SK-N-SH (cell line): ENCODE results near the gene NEUROG3. TPM values are rescaled to one million over a fixed set of nuclear protein-coding genes. Genes with fewer than 3 reads are reported as not detected.

ENCODE experiments used
- CTCF ChIA-PET: fragments of 300-600, 350-600 bp; formaldehyde crosslinking; extraction: SDS; loops from one replicate; lab custom pipeline; 2021; lab: Yijun Ruan, JAX
- POLR2A ChIA-PET: fragments of 350-600 bp; sonication (Branson Sonifier 250); formaldehyde crosslinking; extraction: SDS; loops from one replicate; lab custom pipeline; 2020; ENCODE audit warnings: antibody characterized with exemption, inconsistent platforms; lab: Yijun Ruan, JAX
- DNase-seq: peaks from one replicate; pipeline ENCODE4 v3.0.0; 2012
- H2AFZ ChIP-seq: fragments of 200-600 bp; sonication (generic); 2 replicates; pipeline ENCODE4 v1.8.1; 2016; ENCODE audit warnings: antibody characterized with exemption, mild to moderate bottlenecking, low read depth
- H3F3A ChIP-seq: fragments of 200-600 bp; sonication (generic); replicated peaks from 2 replicates; pipeline ENCODE3; 2016; ENCODE audit warnings: antibody characterized with exemption, mild to moderate bottlenecking; ENCODE audit not compliant: insufficient read depth
- H3K27ac ChIP-seq, 2 experiments: fragments of 200-500 bp in 1 of 2; fragments of 200-600 bp in 1 of 2; sonication (Bioruptor generic) in 1 of 2; sonication (generic), shearing (Covaris generic) in 1 of 2; 2 replicates each; pipeline versions ENCODE4 v1.5.1 to v1.6.1; 2014 to 2016; ENCODE audit warnings: low read depth in 2 of 2, inconsistent platforms in 1 of 2, low read length in 1 of 2, mild to moderate bottlenecking in 1 of 2, mixed read lengths in 1 of 2
- H3K27me3 ChIP-seq: fragments of 200-600 bp; sonication (generic), shearing (Covaris generic); 2 replicates; pipeline ENCODE4 v1.6.1; 2016; ENCODE audit warnings: mixed run types; ENCODE audit not compliant: insufficient read depth
- H3K36me3 ChIP-seq, 2 experiments: fragments of 200-500 bp in 1 of 2; fragments of 200-600 bp in 1 of 2; sonication (Bioruptor generic) in 1 of 2; sonication (generic) in 1 of 2; replicated peaks in 1 of 2; 2 replicates each; pipeline versions ENCODE3 to v1.5.1; 2014 to 2016; ENCODE audit warnings: low read length in 1 of 2, mild to moderate bottlenecking in 1 of 2; ENCODE audit not compliant: insufficient read depth in 2 of 2, control insufficient read depth in 1 of 2
- H3K4me1 ChIP-seq, 2 experiments: fragments of 200-500 bp in 1 of 2; fragments of 200-600 bp in 1 of 2; sonication (Bioruptor generic) in 1 of 2; sonication (generic), shearing (Covaris generic) in 1 of 2; 2 replicates each; pipeline versions ENCODE4 v1.5.1 to v1.6.1; 2014 to 2016; ENCODE audit warnings: low read depth in 1 of 2, low read length in 1 of 2, mixed run types in 1 of 2; ENCODE audit not compliant: insufficient read depth in 2 of 2, control insufficient read depth in 1 of 2
- H3K4me2 ChIP-seq: fragments of 200-600 bp; sonication (generic), shearing (Covaris generic); 2 replicates; pipeline ENCODE4 v1.6.1; 2017; ENCODE audit warnings: mixed run types
- H3K4me3 ChIP-seq, 2 experiments: fragments of 200-500 bp in 1 of 2; fragments of 200-600 bp in 1 of 2; sonication (Bioruptor generic) in 1 of 2; sonication (generic), shearing (Covaris generic) in 1 of 2; 2 replicates each; pipeline versions ENCODE4 v1.5.1 to v1.8.1; 2014 to 2016; ENCODE audit warnings: low read depth in 2 of 2, inconsistent platforms in 1 of 2, low read length in 1 of 2, mild to moderate bottlenecking in 1 of 2, mixed read lengths in 1 of 2, moderate library complexity in 1 of 2
- H3K79me2 ChIP-seq: fragments of 200-600 bp; sonication (generic); 2 replicates; pipeline ENCODE4 v1.8.1; 2017; ENCODE audit warnings: mild to moderate bottlenecking; ENCODE audit not compliant: insufficient read depth
- H3K9ac ChIP-seq: fragments of 200-600 bp; sonication (generic); 2 replicates; pipeline ENCODE4 v1.6.1; 2017; ENCODE audit warnings: mixed run types
- H3K9me2 ChIP-seq: fragments of 200-600 bp; sonication (generic); 2 replicates; pipeline ENCODE4 v1.6.1; 2017; ENCODE audit warnings: mixed run types
- H3K9me3 ChIP-seq: fragments of 200-600 bp; sonication (generic); 2 replicates; pipeline ENCODE4 v1.6.1; 2017; ENCODE audit warnings: mixed run types, mild to moderate bottlenecking, moderate library complexity
- H4K20me1 ChIP-seq: fragments of 200-600 bp; sonication (generic); 2 replicates; pipeline ENCODE4 v1.6.1; 2017; ENCODE audit warnings: mild to moderate bottlenecking, mixed run types; ENCODE audit not compliant: insufficient read depth
- ELF1 ChIP-seq: IDR thresholded peaks from 2 replicates; pipeline ENCODE4 v1.4.0; 2012
- EZH2phosphoT487 ChIP-seq: fragments of 200-600 bp; sonication (generic); IDR thresholded peaks from 2 replicates; pipeline ENCODE4 v1.6.1; 2017; ENCODE audit warnings: low read depth, mixed run types, mild to moderate bottlenecking, antibody characterized with exemption, moderate library complexity, borderline replicate concordance
- GATA2 ChIP-seq: sonication (generic); formaldehyde crosslinking; IDR thresholded peaks from 2 replicates; pipeline ENCODE4 v1.5.0; 2020; ENCODE audit warnings: mild to moderate bottlenecking, missing genetic modification reagents
- MEF2A ChIP-seq: IDR thresholded peaks from 2 replicates; pipeline ENCODE4 v1.4.0; 2012; ENCODE audit warnings: low read depth, borderline replicate concordance
- TAF1 ChIP-seq: IDR thresholded peaks from 2 replicates; pipeline ENCODE4 v1.6.1; 2012; ENCODE audit warnings: low read depth, mild to moderate bottlenecking, low read length, moderate library complexity, borderline replicate concordance
- TCF12 ChIP-seq: IDR thresholded peaks from 2 replicates; pipeline ENCODE4 v1.4.0; 2012
- TEAD4 ChIP-seq: IDR thresholded peaks from 2 replicates; pipeline ENCODE4 v1.4.0; 2012; ENCODE audit warnings: mild to moderate bottlenecking, borderline replicate concordance; ENCODE audit not compliant: insufficient read depth
- WGBS: methylation state at CpG from one replicate; pipeline ENCODE4 v1.1.6; 2017; ENCODE audit warnings: low lambda C conversion rate; 5-methylcytosine and 5-hydroxymethylcytosine counted together
- polyA plus RNA-seq, 3 experiments: library from polyadenylated mRNA; depleted of rRNA; stranded (reverse); fragments of >200 nt; gene quantifications; 2 replicates each; pipeline ENCODE4 v1.2.3, GENCODE V29; 2012
- TF ChIP-seq, protein P1 (sequence below): IDR thresholded peaks from 2 replicates; pipeline ENCODE4 v1.6.1; 2012; ENCODE audit warnings: mild to moderate bottlenecking, low read depth, low read length, moderate library complexity
- TF ChIP-seq, protein P2 (sequence below): IDR thresholded peaks from 2 replicates; pipeline ENCODE4 v1.4.0; 2012; ENCODE audit warnings: low read depth, borderline replicate concordance
- TF ChIP-seq, protein P3 (sequence below): IDR thresholded peaks from 2 replicates; pipeline ENCODE4 v1.4.0; 2012; ENCODE audit warnings: low read depth, borderline replicate concordance

The NEUROG3 gene
- polyA plus RNA-seq, 1 of the 3 experiments (the other 2 are of a cell fraction), result not detected

DNA sequence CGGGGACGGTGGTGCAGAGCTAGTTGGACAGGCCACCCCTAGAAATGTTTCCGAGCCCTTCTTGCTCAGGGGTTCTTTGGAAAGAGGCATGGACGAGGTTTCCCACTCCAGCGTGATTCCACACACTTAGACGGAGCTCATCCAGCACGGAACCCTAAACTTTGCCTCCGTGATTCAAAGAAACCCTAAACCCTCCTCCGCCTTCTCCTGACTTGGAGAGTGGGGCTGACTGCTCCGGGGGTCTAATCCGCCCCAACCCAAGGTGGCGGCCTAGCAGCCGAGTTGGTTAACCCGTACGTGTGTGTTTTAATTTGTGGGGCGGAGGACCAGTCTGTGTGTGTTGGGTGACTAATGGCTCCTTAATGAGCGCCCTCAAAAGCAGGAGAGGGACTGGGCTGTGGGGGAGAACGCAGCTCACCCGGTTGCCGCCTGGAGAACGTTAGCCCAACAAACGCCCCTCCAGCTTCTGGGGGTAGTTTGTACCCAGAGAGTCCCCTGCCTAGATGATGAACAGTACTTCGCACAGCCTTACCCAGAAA is 3.8 kb downstream of the NEUROG3 start:
- Histone ChIP-seq H3F3A (no peaks in the 10 kb centered on the region), H3K9ac (no peak overlapping the region), H2AFZ (no peak overlapping the region), H3K36me3 (no peaks in the 10 kb centered on the region), H3K27ac (no peak overlapping the region), H4K20me1 (no peaks in the 10 kb centered on the region), H3K9me2 (no peaks in the 10 kb centered on the region), H3K27me3 (peaks cover 63% of the 10 kb centered on the region), H3K4me2 (no peak overlapping the region), H3K79me2 (no peaks in the 10 kb centered on the region), H3K4me1 (peaks cover 0 to 16% of the 10 kb centered on the region in 2 experiments; a peak in 1 of 4 replicates), H3K4me3 (peak overlapping the region in 1 of 2 experiments; percentile 20; a peak in 1 of 4 replicates), H3K9me3 (no peaks in the 10 kb centered on the region)
- POLR2A ChIA-PET, result no interaction called here
- DNase-seq, result peak; percentile 19
- 32% methylated on average over 16 of the region's 23 CpGs for WGBS
- no peak for TF ChIP-seq TCF12
- no peak for TF ChIP-seq TEAD4
- no peak for TF ChIP-seq MEF2A
- no peak for TF ChIP-seq TAF1
- no peak for TF ChIP-seq EZH2phosphoT487
- TF ChIP-seq, protein P1, sequence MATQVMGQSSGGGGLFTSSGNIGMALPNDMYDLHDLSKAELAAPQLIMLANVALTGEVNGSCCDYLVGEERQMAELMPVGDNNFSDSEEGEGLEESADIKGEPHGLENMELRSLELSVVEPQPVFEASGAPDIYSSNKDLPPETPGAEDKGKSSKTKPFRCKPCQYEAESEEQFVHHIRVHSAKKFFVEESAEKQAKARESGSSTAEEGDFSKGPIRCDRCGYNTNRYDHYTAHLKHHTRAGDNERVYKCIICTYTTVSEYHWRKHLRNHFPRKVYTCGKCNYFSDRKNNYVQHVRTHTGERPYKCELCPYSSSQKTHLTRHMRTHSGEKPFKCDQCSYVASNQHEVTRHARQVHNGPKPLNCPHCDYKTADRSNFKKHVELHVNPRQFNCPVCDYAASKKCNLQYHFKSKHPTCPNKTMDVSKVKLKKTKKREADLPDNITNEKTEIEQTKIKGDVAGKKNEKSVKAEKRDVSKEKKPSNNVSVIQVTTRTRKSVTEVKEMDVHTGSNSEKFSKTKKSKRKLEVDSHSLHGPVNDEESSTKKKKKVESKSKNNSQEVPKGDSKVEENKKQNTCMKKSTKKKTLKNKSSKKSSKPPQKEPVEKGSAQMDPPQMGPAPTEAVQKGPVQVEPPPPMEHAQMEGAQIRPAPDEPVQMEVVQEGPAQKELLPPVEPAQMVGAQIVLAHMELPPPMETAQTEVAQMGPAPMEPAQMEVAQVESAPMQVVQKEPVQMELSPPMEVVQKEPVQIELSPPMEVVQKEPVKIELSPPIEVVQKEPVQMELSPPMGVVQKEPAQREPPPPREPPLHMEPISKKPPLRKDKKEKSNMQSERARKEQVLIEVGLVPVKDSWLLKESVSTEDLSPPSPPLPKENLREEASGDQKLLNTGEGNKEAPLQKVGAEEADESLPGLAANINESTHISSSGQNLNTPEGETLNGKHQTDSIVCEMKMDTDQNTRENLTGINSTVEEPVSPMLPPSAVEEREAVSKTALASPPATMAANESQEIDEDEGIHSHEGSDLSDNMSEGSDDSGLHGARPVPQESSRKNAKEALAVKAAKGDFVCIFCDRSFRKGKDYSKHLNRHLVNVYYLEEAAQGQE, result no peak
- no peak for TF ChIP-seq ELF1
- no peak for TF ChIP-seq GATA2
- TF ChIP-seq, protein P2, sequence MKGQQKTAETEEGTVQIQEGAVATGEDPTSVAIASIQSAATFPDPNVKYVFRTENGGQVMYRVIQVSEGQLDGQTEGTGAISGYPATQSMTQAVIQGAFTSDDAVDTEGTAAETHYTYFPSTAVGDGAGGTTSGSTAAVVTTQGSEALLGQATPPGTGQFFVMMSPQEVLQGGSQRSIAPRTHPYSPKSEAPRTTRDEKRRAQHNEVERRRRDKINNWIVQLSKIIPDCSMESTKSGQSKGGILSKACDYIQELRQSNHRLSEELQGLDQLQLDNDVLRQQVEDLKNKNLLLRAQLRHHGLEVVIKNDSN, result no peak
- TF ChIP-seq, protein P3, sequence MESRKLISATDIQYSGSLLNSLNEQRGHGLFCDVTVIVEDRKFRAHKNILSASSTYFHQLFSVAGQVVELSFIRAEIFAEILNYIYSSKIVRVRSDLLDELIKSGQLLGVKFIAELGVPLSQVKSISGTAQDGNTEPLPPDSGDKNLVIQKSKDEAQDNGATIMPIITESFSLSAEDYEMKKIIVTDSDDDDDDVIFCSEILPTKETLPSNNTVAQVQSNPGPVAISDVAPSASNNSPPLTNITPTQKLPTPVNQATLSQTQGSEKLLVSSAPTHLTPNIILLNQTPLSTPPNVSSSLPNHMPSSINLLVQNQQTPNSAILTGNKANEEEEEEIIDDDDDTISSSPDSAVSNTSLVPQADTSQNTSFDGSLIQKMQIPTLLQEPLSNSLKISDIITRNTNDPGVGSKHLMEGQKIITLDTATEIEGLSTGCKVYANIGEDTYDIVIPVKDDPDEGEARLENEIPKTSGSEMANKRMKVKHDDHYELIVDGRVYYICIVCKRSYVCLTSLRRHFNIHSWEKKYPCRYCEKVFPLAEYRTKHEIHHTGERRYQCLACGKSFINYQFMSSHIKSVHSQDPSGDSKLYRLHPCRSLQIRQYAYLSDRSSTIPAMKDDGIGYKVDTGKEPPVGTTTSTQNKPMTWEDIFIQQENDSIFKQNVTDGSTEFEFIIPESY, result no peak
- CTCF ChIA-PET, result interaction anchor here (0.9 to 1.1 kb wide), 5 partner anchors 19 to 345 kb away, joined by 3 to 4 read pairs (median 3); no protein-coding TSS in a partner anchor
